PFSK-1 (cell line): ENCODE results near the gene NEDD4L.

Experiments used
- FOXP2 ChIP-seq: optimal IDR thresholded peaks from 2 replicates; pipeline ENCODE3; 2011; ENCODE audit warnings: borderline replicate concordance, control low read depth, inconsistent platforms; ENCODE audit not compliant: insufficient read depth; ENCODE audit errors: extremely low read length, extremely low read depth
- POLR2AphosphoS5 ChIP-seq: IDR thresholded peaks from 2 replicates; pipeline ENCODE4 v1.6.1; 2012; ENCODE audit warnings: low read depth, mild to moderate bottlenecking, control low read depth, low read length, moderate library complexity
- SIN3A ChIP-seq: IDR thresholded peaks from 2 replicates; pipeline ENCODE4 v1.6.1; 2012; ENCODE audit warnings: mild to moderate bottlenecking, low read length, moderate library complexity, borderline replicate concordance; ENCODE audit not compliant: insufficient read depth
- TAF1 ChIP-seq: IDR thresholded peaks from 2 replicates; pipeline ENCODE4 v1.6.1; 2012; ENCODE audit warnings: low read length, control low read depth, borderline replicate concordance; ENCODE audit not compliant: insufficient read depth
- TF ChIP-seq, protein P1 (sequence below), 2 experiments: IDR thresholded peaks; 2 replicates each; pipeline versions ENCODE4 v1.6.1 to v1.8.0; 2011 to 2012; ENCODE audit warnings: low read depth in 2 of 2, low read length in 2 of 2, control low read depth in 1 of 2, inconsistent platforms in 1 of 2, mild to moderate bottlenecking in 1 of 2, moderate library complexity in 1 of 2; ENCODE audit not compliant: insufficient read depth in 1 of 2

Gene NEDD4L

DNA sequence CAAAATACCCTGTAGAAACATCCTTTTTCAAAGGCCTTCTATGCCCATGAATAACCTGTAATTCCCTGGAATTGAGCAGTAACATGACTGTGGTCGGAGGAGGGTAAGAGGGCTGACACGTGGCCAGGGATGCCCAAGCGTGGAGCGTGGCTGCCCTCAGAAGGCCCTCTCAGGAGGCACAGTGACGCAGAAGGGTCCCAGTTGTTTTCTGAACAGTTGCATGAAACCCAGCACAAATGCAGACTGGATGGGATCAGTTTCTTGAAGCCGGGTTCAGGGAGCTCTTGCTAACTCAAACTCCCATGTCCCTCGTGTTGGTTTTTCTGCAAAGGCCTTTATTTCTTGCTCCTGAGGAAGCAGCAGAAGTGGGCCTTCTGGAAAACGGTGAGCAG, 347.9 kb downstream of the NEDD4L start:
- TF ChIP-seq, protein P1, sequence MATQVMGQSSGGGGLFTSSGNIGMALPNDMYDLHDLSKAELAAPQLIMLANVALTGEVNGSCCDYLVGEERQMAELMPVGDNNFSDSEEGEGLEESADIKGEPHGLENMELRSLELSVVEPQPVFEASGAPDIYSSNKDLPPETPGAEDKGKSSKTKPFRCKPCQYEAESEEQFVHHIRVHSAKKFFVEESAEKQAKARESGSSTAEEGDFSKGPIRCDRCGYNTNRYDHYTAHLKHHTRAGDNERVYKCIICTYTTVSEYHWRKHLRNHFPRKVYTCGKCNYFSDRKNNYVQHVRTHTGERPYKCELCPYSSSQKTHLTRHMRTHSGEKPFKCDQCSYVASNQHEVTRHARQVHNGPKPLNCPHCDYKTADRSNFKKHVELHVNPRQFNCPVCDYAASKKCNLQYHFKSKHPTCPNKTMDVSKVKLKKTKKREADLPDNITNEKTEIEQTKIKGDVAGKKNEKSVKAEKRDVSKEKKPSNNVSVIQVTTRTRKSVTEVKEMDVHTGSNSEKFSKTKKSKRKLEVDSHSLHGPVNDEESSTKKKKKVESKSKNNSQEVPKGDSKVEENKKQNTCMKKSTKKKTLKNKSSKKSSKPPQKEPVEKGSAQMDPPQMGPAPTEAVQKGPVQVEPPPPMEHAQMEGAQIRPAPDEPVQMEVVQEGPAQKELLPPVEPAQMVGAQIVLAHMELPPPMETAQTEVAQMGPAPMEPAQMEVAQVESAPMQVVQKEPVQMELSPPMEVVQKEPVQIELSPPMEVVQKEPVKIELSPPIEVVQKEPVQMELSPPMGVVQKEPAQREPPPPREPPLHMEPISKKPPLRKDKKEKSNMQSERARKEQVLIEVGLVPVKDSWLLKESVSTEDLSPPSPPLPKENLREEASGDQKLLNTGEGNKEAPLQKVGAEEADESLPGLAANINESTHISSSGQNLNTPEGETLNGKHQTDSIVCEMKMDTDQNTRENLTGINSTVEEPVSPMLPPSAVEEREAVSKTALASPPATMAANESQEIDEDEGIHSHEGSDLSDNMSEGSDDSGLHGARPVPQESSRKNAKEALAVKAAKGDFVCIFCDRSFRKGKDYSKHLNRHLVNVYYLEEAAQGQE (IDR thresholded peaks at IDR 0.05; ENCODE audit: insufficient read depth in 1 of 2, low read depth in 2 of 2, low read length in 2 of 2): no peak
- TF ChIP-seq FOXP2 (no peak), SIN3A (no peak)

DNA sequence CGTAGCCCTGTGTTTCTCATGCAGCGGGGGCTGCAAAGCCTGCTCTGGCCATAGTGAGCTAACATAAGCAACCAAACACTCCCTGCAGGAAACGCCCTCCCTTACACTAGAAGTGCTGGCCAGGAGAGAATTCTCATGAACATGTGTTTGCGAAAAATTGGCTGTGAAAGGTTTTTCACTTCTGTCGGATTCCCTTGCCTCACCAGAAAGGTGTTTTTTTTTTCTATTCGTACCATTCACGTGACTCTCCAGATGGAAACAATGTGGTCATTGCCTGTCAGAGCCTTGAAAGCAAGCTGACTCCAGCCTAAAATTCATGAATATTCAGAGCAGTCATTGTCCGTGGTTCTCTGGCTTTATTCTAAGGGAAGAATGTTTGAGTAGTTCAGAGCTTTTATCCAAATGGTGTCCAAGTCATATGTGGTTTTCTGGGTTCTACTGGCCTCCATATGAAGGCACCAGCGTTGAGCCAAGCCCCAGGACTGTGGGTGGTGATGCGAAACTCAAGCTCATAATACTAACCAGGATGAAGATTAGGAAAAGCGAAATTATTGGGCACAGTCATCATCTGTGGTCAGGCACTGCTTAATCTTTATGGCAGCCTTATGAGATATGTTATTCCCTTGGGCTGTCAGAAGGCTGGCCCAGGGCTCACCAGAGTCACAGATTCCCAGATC, 348.4 kb downstream of the NEDD4L start:
- no peak for TF ChIP-seq SIN3A

DNA sequence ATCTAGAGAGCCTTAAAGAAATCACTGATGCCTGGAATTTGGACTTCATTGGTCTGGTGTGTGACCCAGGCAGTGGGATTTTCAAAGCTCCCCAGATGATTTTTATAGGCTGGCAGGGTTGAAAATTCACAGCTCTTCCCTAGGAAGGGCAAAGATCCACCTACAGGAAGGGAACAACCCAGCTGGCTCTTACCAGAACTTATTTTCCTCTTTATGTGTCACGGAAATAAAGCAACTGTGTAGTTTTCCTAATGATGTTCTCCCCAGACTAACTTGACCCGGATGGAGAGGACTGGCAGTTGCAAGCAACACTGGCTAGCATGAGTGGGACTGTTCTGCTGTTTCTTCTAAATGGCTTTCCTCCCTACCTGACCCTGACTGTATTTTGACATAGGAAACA, 349.3 kb downstream of the NEDD4L start:
- TF ChIP-seq FOXP2 (no peak), POLR2AphosphoS5 (no peak), SIN3A (no peak), TAF1 (no peak)
- TF ChIP-seq, protein P1 (IDR thresholded peaks at IDR 0.05; ENCODE audit: insufficient read depth in 1 of 2, low read depth in 2 of 2, low read length in 2 of 2): no peak

DNA sequence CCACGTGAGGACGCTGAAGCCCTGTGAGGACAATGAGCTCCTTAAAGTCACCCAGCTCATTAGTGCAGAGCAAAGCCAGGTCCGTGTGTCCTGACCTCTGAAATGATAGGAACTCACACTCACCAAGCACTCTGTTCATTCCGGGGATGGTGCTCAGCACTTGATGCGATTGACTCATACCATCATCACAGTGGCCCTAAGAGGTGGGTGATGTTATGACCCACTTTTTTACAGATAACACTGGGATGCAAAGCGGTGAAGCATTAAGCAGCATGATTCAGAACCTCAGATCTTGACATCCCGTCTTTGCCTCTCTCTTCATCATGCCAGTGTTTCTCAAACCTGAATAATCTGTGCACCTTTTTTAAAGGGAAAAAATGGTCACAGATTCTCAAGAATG, 350.0 kb downstream of the NEDD4L start:
- TF ChIP-seq, protein P1 (IDR thresholded peaks at IDR 0.05; ENCODE audit: insufficient read depth in 1 of 2, low read depth in 2 of 2, low read length in 2 of 2): no peak
- no peak for TF ChIP-seq SIN3A
- no peak for TF ChIP-seq POLR2AphosphoS5
- no peak for TF ChIP-seq TAF1
- TF ChIP-seq FOXP2: no peak

DNA sequence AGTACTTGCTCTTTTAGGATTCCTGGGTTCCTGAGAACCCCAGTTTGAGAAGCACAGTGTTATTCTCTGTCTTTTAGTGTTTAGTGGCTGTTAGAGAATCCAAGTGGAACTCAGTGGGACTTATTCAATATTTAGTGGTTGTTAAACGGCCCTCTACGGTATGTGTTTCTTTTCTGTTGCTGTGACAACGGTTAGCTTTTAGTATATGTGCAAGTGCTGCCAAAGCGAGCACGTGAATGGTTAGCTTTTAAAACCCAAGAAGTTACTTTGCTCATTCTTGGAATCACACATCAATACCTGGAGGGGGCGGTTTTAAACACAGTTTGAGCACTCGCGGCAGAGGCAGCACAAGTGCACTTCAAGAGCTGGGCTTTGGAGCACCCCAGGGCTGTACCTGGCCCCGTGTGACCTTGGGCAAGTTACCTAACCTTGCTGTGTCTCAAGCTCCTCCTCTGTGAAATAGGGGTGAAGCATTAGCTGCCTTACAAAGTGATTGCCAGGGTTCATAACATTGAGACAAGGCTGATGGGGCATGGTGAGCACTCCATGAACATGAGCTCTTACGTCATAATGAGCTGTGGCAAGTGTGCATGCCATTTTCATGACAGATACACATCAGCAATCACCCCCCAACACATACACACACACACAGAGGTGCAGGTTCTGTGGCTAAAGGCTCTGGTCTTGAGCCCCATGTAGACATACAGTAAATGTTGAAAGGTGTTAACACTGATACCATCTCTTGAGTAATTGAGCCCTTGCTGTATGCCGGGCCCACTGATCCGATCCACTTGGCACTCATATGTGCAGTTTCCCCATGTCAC, 350.8 kb downstream of the NEDD4L start:
- no peak for TF ChIP-seq SIN3A
- TF ChIP-seq POLR2AphosphoS5: no peak
- TF ChIP-seq, protein P1 (IDR thresholded peaks at IDR 0.05; ENCODE audit: insufficient read depth in 1 of 2, low read depth in 2 of 2, low read length in 2 of 2): no peak
- TF ChIP-seq TAF1: no peak
